Mesenchymal stem cell (in vitro differentiated cells and primary cell): ENCODE measurements around the gene AOPEP. TPM values are rescaled to one million over a fixed set of nuclear protein-coding genes. Genes with fewer than 3 reads are reported as not detected.

Experiments used
- DNase-seq: peaks from one replicate; pipeline ENCODE4 v3.0.0-alpha.2; 2013
- H2AFZ ChIP-seq: one replicate; pipeline ENCODE4 v1.6.1; 2013; ENCODE audit warnings: low read depth, mild to moderate bottlenecking, control low read depth, inconsistent platforms, low read length, moderate library complexity
- H2AK5ac ChIP-seq: 2 replicates; pipeline ENCODE4 v1.6.1; 2013; ENCODE audit warnings: low read length, moderate library complexity, mild to moderate bottlenecking, inconsistent platforms; ENCODE audit not compliant: severe bottlenecking
- H2BK120ac ChIP-seq: one replicate; pipeline ENCODE4 v1.6.1; 2013; ENCODE audit warnings: low read depth, mild to moderate bottlenecking, inconsistent platforms, low read length, moderate library complexity
- H2BK12ac ChIP-seq, 2 experiments: one replicate each; pipeline ENCODE4 v1.6.1; 2013; ENCODE audit warnings: inconsistent platforms in 2 of 2, low read length in 2 of 2, mild to moderate bottlenecking in 2 of 2, moderate library complexity in 2 of 2, control low read depth in 1 of 2
- H2BK15ac ChIP-seq: one replicate; pipeline ENCODE4 v1.6.1; 2013; ENCODE audit warnings: mild to moderate bottlenecking, low read depth, inconsistent platforms; ENCODE audit not compliant: poor library complexity, severe bottlenecking
- H2BK5ac ChIP-seq: 2 replicates; pipeline ENCODE4 v1.6.1; 2013; ENCODE audit warnings: low read depth, mild to moderate bottlenecking, low read length, control low read depth, inconsistent platforms; ENCODE audit not compliant: poor library complexity, severe bottlenecking
- H3K14ac ChIP-seq, 2 experiments: one replicate each; pipeline ENCODE4 v1.6.1; 2013; ENCODE audit warnings: inconsistent platforms in 2 of 2, low read length in 2 of 2, control low read depth in 1 of 2, mild to moderate bottlenecking in 1 of 2, moderate library complexity in 1 of 2
- H3K18ac ChIP-seq, 2 experiments: one replicate each; pipeline ENCODE4 v1.6.1; 2013; ENCODE audit warnings: inconsistent platforms in 2 of 2, low read length in 2 of 2, control low read depth in 1 of 2, low read depth in 1 of 2, mild to moderate bottlenecking in 1 of 2
- H3K23ac ChIP-seq, 2 experiments: one replicate each; pipeline ENCODE4 v1.6.1; 2013; ENCODE audit warnings: inconsistent platforms in 2 of 2, low read length in 2 of 2, mild to moderate bottlenecking in 2 of 2, moderate library complexity in 2 of 2, control low read depth in 1 of 2
- H3K27ac ChIP-seq: 2 replicates; pipeline ENCODE4 v1.5.1; 2013; ENCODE audit warnings: mild to moderate bottlenecking, moderate library complexity, low read length, control low read depth, inconsistent platforms; ENCODE audit not compliant: poor library complexity, severe bottlenecking
- H3K27me3 ChIP-seq, 2 experiments: 2 replicates each; pipeline versions ENCODE4 v1.6.1 to v1.7.0; 2013; ENCODE audit warnings: low read length in 2 of 2, mild to moderate bottlenecking in 2 of 2, moderate library complexity in 2 of 2, control low read depth in 1 of 2, inconsistent platforms in 1 of 2; ENCODE audit not compliant: control insufficient read depth in 1 of 2, insufficient read depth in 1 of 2
- H3K36me3 ChIP-seq, 2 experiments: 2 replicates each; pipeline versions ENCODE4 v1.6.1 to v1.7.0; 2013; ENCODE audit warnings: low read length in 2 of 2, control low read depth in 1 of 2, inconsistent platforms in 1 of 2, low read depth in 1 of 2, mild to moderate bottlenecking in 1 of 2; ENCODE audit not compliant: insufficient read depth in 2 of 2, control insufficient read depth in 1 of 2
- H3K4ac ChIP-seq, 2 experiments: one replicate each; pipeline ENCODE4 v1.6.1; 2013; ENCODE audit warnings: inconsistent platforms in 2 of 2, low read length in 2 of 2, mild to moderate bottlenecking in 2 of 2, moderate library complexity in 2 of 2, control low read depth in 1 of 2, low read depth in 1 of 2
- H3K4me1 ChIP-seq: 2 replicates; pipeline ENCODE4 v1.6.1; 2013; ENCODE audit warnings: low read depth, low read length, control low read depth; ENCODE audit not compliant: control insufficient read depth, insufficient read depth
- H3K4me2 ChIP-seq: 2 replicates; pipeline ENCODE4 v1.6.1; 2013; ENCODE audit warnings: low read length, mild to moderate bottlenecking, inconsistent platforms; ENCODE audit not compliant: poor library complexity, severe bottlenecking
- H3K4me3 ChIP-seq, 2 experiments: 2 replicates each; pipeline versions ENCODE4 v1.5.1 to v1.7.0; 2013; ENCODE audit warnings: low read length in 2 of 2, mild to moderate bottlenecking in 2 of 2, control low read depth in 1 of 2, low read depth in 1 of 2; ENCODE audit not compliant: insufficient read depth in 1 of 2
- H3K79me1 ChIP-seq: replicated peaks from 2 replicates; pipeline ENCODE4 v1.6.1; 2013; ENCODE audit warnings: mild to moderate bottlenecking, control low read depth, low read length, inconsistent platforms; ENCODE audit not compliant: poor library complexity, severe bottlenecking
- H3K9ac ChIP-seq: 2 replicates; pipeline ENCODE4 v1.7.0; 2013; ENCODE audit warnings: mild to moderate bottlenecking, low read length, moderate library complexity
- H3K9me3 ChIP-seq: 2 replicates; pipeline ENCODE4 v1.7.0; 2013; ENCODE audit warnings: mild to moderate bottlenecking, low read length; ENCODE audit not compliant: control insufficient read depth
- H4K8ac ChIP-seq: one replicate; pipeline ENCODE4 v1.6.1; 2013; ENCODE audit warnings: inconsistent platforms, mild to moderate bottlenecking, low read length, moderate library complexity
- H4K91ac ChIP-seq: one replicate; pipeline ENCODE4 v1.6.1; 2013; ENCODE audit warnings: mild to moderate bottlenecking, low read length, inconsistent platforms
- WGBS: methylation state at CpG from one replicate; pipeline ENCODE4 v1.1.7; 2013; ENCODE audit warnings: mixed read lengths; 5-methylcytosine and 5-hydroxymethylcytosine counted together
- polyA plus RNA-seq, 2 experiments: library from polyadenylated mRNA; stranded (reverse); fragments of 200-250 nt; gene quantifications; one replicate each; pipeline ENCODE4 v1.2.3, GENCODE V29; 2013

AOPEP gene, protein sequence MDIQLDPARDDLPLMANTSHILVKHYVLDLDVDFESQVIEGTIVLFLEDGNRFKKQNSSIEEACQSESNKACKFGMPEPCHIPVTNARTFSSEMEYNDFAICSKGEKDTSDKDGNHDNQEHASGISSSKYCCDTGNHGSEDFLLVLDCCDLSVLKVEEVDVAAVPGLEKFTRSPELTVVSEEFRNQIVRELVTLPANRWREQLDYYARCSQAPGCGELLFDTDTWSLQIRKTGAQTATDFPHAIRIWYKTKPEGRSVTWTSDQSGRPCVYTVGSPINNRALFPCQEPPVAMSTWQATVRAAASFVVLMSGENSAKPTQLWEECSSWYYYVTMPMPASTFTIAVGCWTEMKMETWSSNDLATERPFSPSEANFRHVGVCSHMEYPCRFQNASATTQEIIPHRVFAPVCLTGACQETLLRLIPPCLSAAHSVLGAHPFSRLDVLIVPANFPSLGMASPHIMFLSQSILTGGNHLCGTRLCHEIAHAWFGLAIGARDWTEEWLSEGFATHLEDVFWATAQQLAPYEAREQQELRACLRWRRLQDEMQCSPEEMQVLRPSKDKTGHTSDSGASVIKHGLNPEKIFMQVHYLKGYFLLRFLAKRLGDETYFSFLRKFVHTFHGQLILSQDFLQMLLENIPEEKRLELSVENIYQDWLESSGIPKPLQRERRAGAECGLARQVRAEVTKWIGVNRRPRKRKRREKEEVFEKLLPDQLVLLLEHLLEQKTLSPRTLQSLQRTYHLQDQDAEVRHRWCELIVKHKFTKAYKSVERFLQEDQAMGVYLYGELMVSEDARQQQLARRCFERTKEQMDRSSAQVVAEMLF
- 11.8 TPM for polyA plus RNA-seq (2013, experiment 1 of 2)
- polyA plus RNA-seq (2013, experiment 2 of 2): 10.9 TPM

- peak within 1 kb of the TSS; percentile 99 for H2AFZ ChIP-seq
- no peak within 1 kb of the TSS for H2AK5ac ChIP-seq
- H3K27me3 ChIP-seq: no peaks in the 10 kb centered on the region
- no peaks in the 10 kb centered on the region for H3K36me3 ChIP-seq
- H4K91ac ChIP-seq: peak within 1 kb of the TSS; percentile 97
- H3K4me1 ChIP-seq: peaks cover 4% of the 10 kb centered on the region
- peak within 1 kb of the TSS; percentile 99 for H3K9ac ChIP-seq
- peak within 1 kb of the TSS; percentile 31 to 77 for H2BK12ac ChIP-seq
- WGBS: under 1% methylated on average over 49 of the region's 52 CpGs
- peak within 1 kb of the TSS; percentile 85 to 91 for H3K4ac ChIP-seq
- H3K4me3 ChIP-seq: peak within 1 kb of the TSS; percentile 94 to 99
- DNase-seq: peak; percentile 93
- H3K27ac ChIP-seq: peak within 1 kb of the TSS; percentile 28
- H3K4me2 ChIP-seq: peak within 1 kb of the TSS; percentile 92
- peak within 1 kb of the TSS; percentile 100 for H4K8ac ChIP-seq
- H3K23ac ChIP-seq: peak within 1 kb of the TSS; percentile 16 to 60
- peak within 1 kb of the TSS; percentile 49 for H2BK120ac ChIP-seq
- peaks cover 20% of the 10 kb centered on the region for H3K79me1 ChIP-seq
- peak within 1 kb of the TSS; percentile 94 for H2BK15ac ChIP-seq
- H2BK5ac ChIP-seq: peak within 1 kb of the TSS; percentile 59
- H3K14ac ChIP-seq: peak within 1 kb of the TSS in 1 of 2 experiments; percentile 86
- peak within 1 kb of the TSS; percentile 90 to 92 for H3K18ac ChIP-seq
- no peaks in the 10 kb centered on the region for H3K9me3 ChIP-seq
These were observed at the start of gene AOPEP for GRCh38 chr9:94726495-94727191. AOPEP (plus strand) TSS chr9:94726699; CDS start chr9:94759784, 33,085 bp downstream.

- H3K79me1 ChIP-seq: no peaks in the 10 kb centered on the region
- no peak overlapping the region for H4K8ac ChIP-seq
- H3K4me3 ChIP-seq: no peak overlapping the region
- H3K9me3 ChIP-seq: no peaks in the 10 kb centered on the region
- H3K4ac ChIP-seq: no peak overlapping the region
- no peak overlapping the region for H3K14ac ChIP-seq
- H3K18ac ChIP-seq: no peak overlapping the region
- no peak overlapping the region for H3K23ac ChIP-seq
- 93% methylated on average over 4 of the region's 4 CpGs for WGBS
- no peak overlapping the region for H2BK120ac ChIP-seq
- no peak overlapping the region for H3K4me2 ChIP-seq
- H2AK5ac ChIP-seq: no peak overlapping the region
- no peak overlapping the region for H4K91ac ChIP-seq
- no peak overlapping the region for H2AFZ ChIP-seq
- H3K4me1 ChIP-seq: peaks cover 6% of the 10 kb centered on the region
- no peak overlapping the region for H2BK12ac ChIP-seq
- H2BK15ac ChIP-seq: no peak overlapping the region
- no peak overlapping the region for H3K27ac ChIP-seq
- peaks cover 0 to 10% of the 10 kb centered on the region in 2 experiments for H3K27me3 ChIP-seq
- no peak overlapping the region for H2BK5ac ChIP-seq
- H3K36me3 ChIP-seq: no peaks in the 10 kb centered on the region
- no peak overlapping the region for H3K9ac ChIP-seq
- no peak for DNase-seq
These were observed 48.6 kb upstream of the AOPEP start for GRCh38 chr9:94677929-94678328.

GRCh38 chr9:94679587-94679986, 46.9 kb upstream of the AOPEP start:
- no peak overlapping the region for H4K91ac ChIP-seq
- peaks cover 0 to 10% of the 10 kb centered on the region in 2 experiments for H3K27me3 ChIP-seq
- H2BK15ac ChIP-seq: no peak overlapping the region
- no peak overlapping the region for H3K4me3 ChIP-seq
- no peak overlapping the region for H3K4me2 ChIP-seq
- no peaks in the 10 kb centered on the region for H3K79me1 ChIP-seq
- H2BK5ac ChIP-seq: no peak overlapping the region
- no peak overlapping the region for H3K4ac ChIP-seq
- H3K36me3 ChIP-seq: no peaks in the 10 kb centered on the region
- H3K14ac ChIP-seq: no peak overlapping the region
- H4K8ac ChIP-seq: no peak overlapping the region
- H2BK12ac ChIP-seq: no peak overlapping the region
- no peak overlapping the region for H3K9ac ChIP-seq
- no peaks in the 10 kb centered on the region for H3K9me3 ChIP-seq
- no peak overlapping the region for H3K18ac ChIP-seq
- no peak overlapping the region for H3K27ac ChIP-seq
- DNase-seq: peak; percentile 26
- H3K4me1 ChIP-seq: peaks cover 3% of the 10 kb centered on the region
- H2BK120ac ChIP-seq: no peak overlapping the region
- no peak overlapping the region for H2AK5ac ChIP-seq
- no peak overlapping the region for H2AFZ ChIP-seq
- no peak overlapping the region for H3K23ac ChIP-seq
- 67% methylated on average over 3 of the region's 8 CpGs for WGBS
